ENCODE measurements around the gene MCTP2.

Gene MCTP2

DNA sequence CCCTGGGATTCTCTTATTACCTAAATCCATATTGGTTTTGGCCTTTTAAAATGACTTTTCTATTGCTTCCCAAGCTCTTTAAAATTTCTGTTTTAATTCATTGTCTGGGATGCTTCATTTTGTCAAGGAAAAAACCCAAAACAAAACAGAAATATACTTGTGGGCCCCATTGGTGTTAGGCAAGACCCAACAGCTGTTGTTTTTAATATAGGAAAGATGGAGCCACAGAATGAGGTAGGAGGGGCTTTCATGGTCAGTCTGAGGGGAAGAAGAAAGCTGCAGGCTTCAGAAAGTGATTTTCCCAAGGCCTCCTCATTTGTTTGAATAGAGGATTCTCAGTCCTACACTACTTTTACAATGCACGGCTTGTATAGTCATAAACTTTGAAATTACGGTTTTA, 180.5 kb downstream of the MCTP2 start:
- Mint-ChIP-seq H3K27me3 (no peaks in the 10 kb centered on the region), H3K27ac (ENCODE audit: low read depth) (no peak overlapping the region)

DNA sequence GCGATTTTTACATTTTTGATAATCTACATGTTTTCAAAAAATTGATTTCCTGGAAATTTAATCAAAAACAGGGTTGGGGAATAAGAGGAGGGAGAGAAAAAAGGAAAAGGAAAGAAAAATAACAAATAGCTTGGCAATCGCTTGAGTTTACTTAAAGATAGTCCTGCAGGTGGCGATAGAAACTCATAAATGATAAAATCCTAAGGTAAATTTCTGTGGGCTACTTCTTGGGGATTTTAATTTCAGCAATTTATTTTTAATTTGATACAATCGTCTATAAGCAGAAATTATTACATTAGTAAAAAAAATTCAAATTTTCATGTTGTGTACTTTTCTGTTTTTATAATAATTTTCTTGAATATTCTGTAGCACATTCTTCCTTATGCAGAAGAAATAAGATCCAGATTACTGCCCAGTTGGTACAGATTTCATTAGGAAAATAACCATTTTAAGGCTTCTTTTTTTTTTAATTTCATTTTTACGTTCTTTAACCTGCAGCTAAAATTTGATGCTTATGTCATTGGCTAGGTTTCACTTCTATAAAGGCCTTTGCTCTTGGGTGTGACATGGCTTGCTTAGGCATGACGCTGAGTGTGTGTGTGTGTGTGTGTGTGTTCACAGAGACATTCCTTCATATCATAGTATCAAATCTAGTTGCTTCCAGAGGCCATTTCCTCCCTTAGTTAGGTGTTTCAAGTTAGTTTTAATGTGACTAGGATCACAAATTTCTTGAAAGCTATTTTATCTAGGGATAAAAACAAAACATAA, 181.8 kb downstream of the MCTP2 start:
- DNase-seq (ENCODE audit: low spot score in 2 of 2) (no peak), ATAC-seq (replicated peaks; ENCODE audit: extremely low read depth, poor library complexity, severe bottlenecking) (no peak)

More for the DNA sequence above, 180.5 kb downstream of the MCTP2 start:
- DNase-seq (ENCODE audit: low spot score in 2 of 2), result no peak
- no peaks in the 10 kb centered on the region for H3K4me1 Mint-ChIP-seq
- H3K36me3 Mint-ChIP-seq (ENCODE audit: insufficient read depth), result peaks cover 11% of the 10 kb centered on the region
- no peak for ATAC-seq (replicated peaks; ENCODE audit: extremely low read depth, poor library complexity, severe bottlenecking)
- H3K4me3 Mint-ChIP-seq, result no peak overlapping the region
- no peaks in the 10 kb centered on the region for H3K9me3 Mint-ChIP-seq

DNA sequence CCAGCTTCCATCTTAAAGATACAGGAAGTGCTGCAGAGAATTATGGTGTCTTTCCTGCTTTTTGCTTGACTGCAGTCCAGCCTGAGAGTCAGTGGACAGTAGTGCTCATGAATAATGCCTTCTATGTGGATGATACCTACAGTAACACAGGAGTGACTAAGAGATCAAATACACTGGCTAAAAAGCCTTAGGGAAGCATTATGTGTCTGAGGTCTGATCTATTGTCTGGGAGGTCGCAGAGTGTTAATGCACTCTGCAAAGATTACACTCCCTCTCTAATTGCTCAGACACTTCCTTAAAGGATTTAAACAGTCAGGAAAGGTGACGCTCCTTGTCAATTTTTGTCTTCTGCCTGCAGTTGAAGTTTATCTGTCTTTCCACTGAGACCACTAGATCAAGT, 183.6 kb downstream of the MCTP2 start:
- Mint-ChIP-seq H3K9me3 (no peaks in the 10 kb centered on the region), H3K4me1 (no peaks in the 10 kb centered on the region), H3K27ac (ENCODE audit: low read depth) (no peak overlapping the region), H3K4me3 (no peak overlapping the region), H3K36me3 (ENCODE audit: insufficient read depth) (peaks cover 2% of the 10 kb centered on the region), H3K27me3 (no peaks in the 10 kb centered on the region)
- ATAC-seq (replicated peaks; ENCODE audit: extremely low read depth, poor library complexity, severe bottlenecking) (no peak), DNase-seq (ENCODE audit: low spot score in 2 of 2) (no peak)

More for the DNA sequence above, 181.8 kb downstream of the MCTP2 start:
- no peaks in the 10 kb centered on the region for H3K27me3 Mint-ChIP-seq
- no peaks in the 10 kb centered on the region for H3K9me3 Mint-ChIP-seq
- no peak overlapping the region for H3K27ac Mint-ChIP-seq (ENCODE audit: low read depth)
- peaks cover 9% of the 10 kb centered on the region for H3K36me3 Mint-ChIP-seq (ENCODE audit: insufficient read depth)
- H3K4me3 Mint-ChIP-seq, result no peak overlapping the region
- H3K4me1 Mint-ChIP-seq, result no peaks in the 10 kb centered on the region

DNA sequence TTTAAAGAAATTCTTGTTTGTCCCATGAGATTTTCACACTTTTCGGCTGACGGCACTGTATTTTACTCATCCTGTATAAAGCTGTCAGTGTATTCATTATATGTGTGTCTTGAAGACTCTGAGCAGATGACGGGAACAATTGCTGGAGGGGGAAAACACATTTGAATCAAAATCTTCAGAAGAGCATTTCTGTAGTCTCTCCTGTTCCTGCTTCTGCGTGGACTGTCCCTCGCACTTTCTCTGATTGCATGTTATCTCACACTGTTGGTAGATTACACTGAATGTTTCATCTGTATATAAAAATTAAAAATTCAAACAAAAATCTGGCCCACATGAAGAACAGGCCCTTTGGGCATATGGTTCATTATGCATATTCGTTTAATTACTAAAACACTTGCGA, 184.9 kb downstream of the MCTP2 start:
- Mint-ChIP-seq H3K27ac (ENCODE audit: low read depth) (no peak overlapping the region), H3K36me3 (ENCODE audit: insufficient read depth) (peaks cover 1% of the 10 kb centered on the region), H3K4me1 (peaks cover under 1% of the 10 kb centered on the region), H3K4me3 (no peak overlapping the region), H3K27me3 (no peaks in the 10 kb centered on the region), H3K9me3 (no peaks in the 10 kb centered on the region)
- ATAC-seq (replicated peaks; ENCODE audit: extremely low read depth, poor library complexity, severe bottlenecking), result no peak
- DNase-seq (ENCODE audit: low spot score in 2 of 2), result no peak

DNA sequence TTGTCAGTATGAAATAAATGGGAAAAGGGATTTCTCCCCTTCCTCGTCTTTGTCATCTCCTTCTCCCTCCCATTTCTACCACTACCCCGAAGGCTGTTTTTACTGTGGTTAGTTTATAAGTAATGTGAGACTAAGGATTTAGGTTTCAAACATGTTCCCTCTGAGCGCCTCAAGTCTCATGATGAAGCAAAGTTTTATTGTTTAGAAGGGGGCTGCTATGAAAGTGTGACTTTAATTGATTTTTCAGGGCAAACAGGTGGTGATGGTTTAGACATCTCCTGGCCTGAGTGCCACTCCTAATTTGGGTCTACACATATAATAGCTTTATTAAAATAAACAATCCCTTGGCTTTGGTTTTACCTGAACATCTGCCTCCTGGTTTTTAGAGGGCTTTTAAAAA, 185.5 kb downstream of the MCTP2 start:
- ATAC-seq (replicated peaks; ENCODE audit: extremely low read depth, poor library complexity, severe bottlenecking) (no peak), DNase-seq (ENCODE audit: low spot score in 2 of 2) (no peak)
- Mint-ChIP-seq H3K4me3 (no peak overlapping the region), H3K27ac (ENCODE audit: low read depth) (no peak overlapping the region), H3K36me3 (ENCODE audit: insufficient read depth) (peaks cover 1% of the 10 kb centered on the region), H3K9me3 (no peaks in the 10 kb centered on the region), H3K4me1 (peaks cover 6% of the 10 kb centered on the region), H3K27me3 (no peaks in the 10 kb centered on the region)

DNA sequence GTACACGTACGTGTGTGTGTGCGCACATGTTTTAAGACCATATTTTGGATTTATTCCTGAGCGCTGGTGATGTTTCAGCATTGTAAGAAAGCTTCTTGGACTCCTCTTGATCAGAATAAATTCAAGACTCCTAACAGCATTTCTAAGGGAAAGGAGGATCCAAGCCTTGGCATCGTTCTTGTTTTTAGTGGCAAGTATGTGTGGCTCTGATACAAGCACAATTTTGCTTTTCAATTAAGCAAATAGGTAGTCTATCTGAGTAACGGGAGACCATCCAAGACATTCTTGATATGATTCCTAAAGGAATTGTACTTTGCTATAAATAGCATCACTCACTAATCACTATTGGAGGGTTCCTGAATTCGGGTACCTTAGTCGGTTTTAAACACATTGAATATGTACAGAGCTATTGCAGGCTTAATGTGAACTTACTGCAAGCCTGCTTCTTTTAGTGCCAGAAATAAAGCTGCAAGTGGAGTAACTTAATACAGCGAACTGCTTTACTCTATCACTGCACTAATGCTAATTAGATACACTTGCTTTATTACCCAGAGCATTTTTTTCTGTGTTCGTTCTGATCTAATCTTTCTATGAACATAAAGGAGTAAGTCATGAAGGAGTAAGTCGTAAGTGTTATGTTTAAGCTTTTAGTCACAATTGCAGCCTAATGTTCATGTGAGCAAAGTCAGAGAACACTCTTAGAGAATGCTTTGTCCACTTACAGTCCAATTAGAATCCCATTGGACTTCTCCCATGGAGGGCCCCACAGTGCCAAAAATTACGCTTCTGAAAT, 186.3 kb downstream of the MCTP2 start:
- peaks cover 9% of the 10 kb centered on the region for H3K4me1 Mint-ChIP-seq
- no peak overlapping the region for H3K27ac Mint-ChIP-seq (ENCODE audit: low read depth)
- H3K27me3 Mint-ChIP-seq, result no peaks in the 10 kb centered on the region
- no peak overlapping the region for H3K4me3 Mint-ChIP-seq
- DNase-seq (ENCODE audit: low spot score in 2 of 2) (no peak), ATAC-seq (replicated peaks; ENCODE audit: extremely low read depth, poor library complexity, severe bottlenecking) (no peak)
- H3K9me3 Mint-ChIP-seq, result no peaks in the 10 kb centered on the region
- H3K36me3 Mint-ChIP-seq (ENCODE audit: insufficient read depth), result peaks cover 4% of the 10 kb centered on the region

DNA sequence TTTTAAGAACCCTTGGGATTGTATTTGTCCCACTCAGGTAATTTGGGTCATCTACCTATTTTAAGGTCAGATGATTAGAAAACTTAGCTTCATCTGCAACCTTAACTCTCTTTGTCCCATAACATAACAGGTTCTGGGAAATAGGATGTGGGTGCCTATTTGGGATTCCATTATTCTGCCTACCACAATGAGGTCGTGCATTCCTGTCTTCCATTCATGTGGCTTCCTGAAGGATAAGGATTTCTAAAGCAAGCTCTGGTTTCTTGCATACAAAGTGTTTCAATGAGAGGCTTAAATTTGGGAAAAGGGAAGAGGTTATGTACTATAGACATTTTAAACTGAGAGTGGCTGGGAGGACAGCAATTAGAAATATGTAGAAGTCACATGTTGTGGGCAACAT, 190.3 kb downstream of the MCTP2 start:
- H3K9me3 Mint-ChIP-seq, result no peaks in the 10 kb centered on the region
- no peaks in the 10 kb centered on the region for H3K27me3 Mint-ChIP-seq
- no peak for ATAC-seq (replicated peaks; ENCODE audit: extremely low read depth, poor library complexity, severe bottlenecking)
- H3K27ac Mint-ChIP-seq (ENCODE audit: low read depth), result no peak overlapping the region
- no peak overlapping the region for H3K4me3 Mint-ChIP-seq
- H3K4me1 Mint-ChIP-seq, result peaks cover 9% of the 10 kb centered on the region
- H3K36me3 Mint-ChIP-seq (ENCODE audit: insufficient read depth), result peaks cover 4% of the 10 kb centered on the region
- no peak for DNase-seq (ENCODE audit: low spot score in 2 of 2)

DNA sequence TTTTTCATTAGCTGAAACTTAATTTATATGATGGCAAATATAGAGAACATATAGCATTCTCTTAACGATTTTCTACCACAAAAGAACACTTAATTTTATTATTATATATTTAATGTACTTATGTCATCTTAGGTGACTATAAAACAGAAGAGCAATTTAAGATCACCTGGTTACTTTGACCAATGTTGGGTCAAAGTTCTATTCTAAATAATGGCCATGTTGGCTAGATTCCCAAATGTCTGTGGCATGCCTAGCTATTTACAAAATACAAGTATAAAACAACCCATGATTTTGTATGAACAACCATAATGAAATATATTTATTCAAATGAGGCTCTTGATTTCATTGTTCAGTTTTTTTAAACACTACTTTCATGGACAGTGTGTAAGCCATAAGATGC, 200.9 kb downstream of the MCTP2 start:
- Mint-ChIP-seq H3K27me3 (no peaks in the 10 kb centered on the region), H3K4me1 (peaks cover 2% of the 10 kb centered on the region), H3K4me3 (no peak overlapping the region), H3K9me3 (peaks cover 2% of the 10 kb centered on the region), H3K36me3 (ENCODE audit: insufficient read depth) (peaks cover 2% of the 10 kb centered on the region), H3K27ac (ENCODE audit: low read depth) (no peak overlapping the region)
- no peak for ATAC-seq (replicated peaks; ENCODE audit: extremely low read depth, poor library complexity, severe bottlenecking)
- DNase-seq (ENCODE audit: low spot score in 2 of 2), result no peak

DNA sequence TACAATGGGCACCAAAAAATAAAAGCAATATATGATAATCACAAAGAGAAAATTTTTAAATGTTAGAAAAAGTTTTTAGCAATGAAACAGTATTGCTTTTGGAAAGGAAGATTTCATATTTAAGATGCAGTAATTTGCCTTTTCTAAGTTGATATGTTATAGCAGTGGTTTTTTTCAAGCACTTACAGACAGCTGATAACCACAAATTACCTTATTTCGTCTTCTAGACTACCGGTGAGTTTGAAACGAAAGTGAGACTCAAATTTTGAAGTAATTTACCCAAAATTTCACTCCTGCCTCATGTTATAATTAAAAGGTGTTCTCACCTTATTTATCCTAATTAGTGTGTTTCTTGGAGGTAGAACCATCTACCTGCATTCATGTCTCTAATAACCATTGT, 207.8 kb downstream of the MCTP2 start:
- Mint-ChIP-seq H3K27ac (ENCODE audit: low read depth) (no peak overlapping the region), H3K4me3 (no peak overlapping the region), H3K4me1 (peaks cover 6% of the 10 kb centered on the region), H3K27me3 (no peaks in the 10 kb centered on the region), H3K36me3 (ENCODE audit: insufficient read depth) (peaks cover 6% of the 10 kb centered on the region), H3K9me3 (no peaks in the 10 kb centered on the region)
- DNase-seq (ENCODE audit: low spot score in 2 of 2) (no peak), ATAC-seq (replicated peaks; ENCODE audit: extremely low read depth, poor library complexity, severe bottlenecking) (no peak)

DNA sequence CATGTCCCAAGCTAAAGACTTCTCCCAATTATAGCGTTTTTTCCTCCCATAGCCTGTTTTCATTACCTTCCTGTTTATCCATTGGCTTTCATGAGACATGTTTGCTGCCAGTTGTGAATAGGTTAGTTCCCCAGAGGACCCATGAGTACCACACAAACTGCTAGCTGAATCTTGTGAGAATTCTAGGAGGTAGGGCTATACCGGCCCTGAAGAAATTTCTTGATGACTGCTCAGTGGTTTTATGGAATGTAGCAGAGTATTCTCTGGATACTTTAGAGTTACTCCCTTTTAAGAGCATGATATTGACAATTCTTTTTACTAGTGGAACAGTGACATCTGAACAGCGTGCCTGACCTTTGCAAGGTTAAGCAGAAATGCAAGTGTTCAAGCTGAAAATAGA, 210.4 kb downstream of the MCTP2 start:
- Mint-ChIP-seq H3K9me3 (no peaks in the 10 kb centered on the region), H3K27me3 (no peaks in the 10 kb centered on the region), H3K4me3 (no peak overlapping the region), H3K27ac (ENCODE audit: low read depth) (no peak overlapping the region), H3K36me3 (ENCODE audit: insufficient read depth) (peaks cover 11% of the 10 kb centered on the region), H3K4me1 (peaks cover 6% of the 10 kb centered on the region)
- ATAC-seq (replicated peaks; ENCODE audit: extremely low read depth, poor library complexity, severe bottlenecking), result no peak
- no peak for DNase-seq (ENCODE audit: low spot score in 2 of 2)

DNA sequence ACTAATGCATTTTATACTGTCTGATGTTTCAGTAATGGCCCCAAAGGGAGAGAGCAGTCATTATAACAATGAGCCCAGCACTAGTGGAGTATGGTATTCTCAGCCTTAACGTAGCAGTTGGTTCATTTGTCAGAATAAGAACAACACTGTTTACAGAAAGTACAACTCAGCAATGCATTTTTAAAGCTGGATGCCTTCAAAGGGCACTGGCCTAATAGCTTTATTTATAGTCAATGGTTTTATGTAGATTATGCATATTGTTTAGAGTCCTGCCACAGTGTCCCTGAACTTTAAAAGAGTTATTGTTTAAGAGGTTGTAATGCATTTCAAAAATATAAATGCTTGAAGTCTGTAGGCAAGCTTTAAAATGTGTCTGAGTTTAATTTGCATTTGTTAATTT, 211.1 kb downstream of the MCTP2 start:
- H3K4me1 Mint-ChIP-seq, result peaks cover 6% of the 10 kb centered on the region
- no peak for ATAC-seq (replicated peaks; ENCODE audit: extremely low read depth, poor library complexity, severe bottlenecking)
- no peaks in the 10 kb centered on the region for H3K27me3 Mint-ChIP-seq
- H3K36me3 Mint-ChIP-seq (ENCODE audit: insufficient read depth), result peaks cover 15% of the 10 kb centered on the region
- H3K9me3 Mint-ChIP-seq, result no peaks in the 10 kb centered on the region
- no peak overlapping the region for H3K4me3 Mint-ChIP-seq
- no peak for DNase-seq (ENCODE audit: low spot score in 2 of 2)
- no peak overlapping the region for H3K27ac Mint-ChIP-seq (ENCODE audit: low read depth)

DNA sequence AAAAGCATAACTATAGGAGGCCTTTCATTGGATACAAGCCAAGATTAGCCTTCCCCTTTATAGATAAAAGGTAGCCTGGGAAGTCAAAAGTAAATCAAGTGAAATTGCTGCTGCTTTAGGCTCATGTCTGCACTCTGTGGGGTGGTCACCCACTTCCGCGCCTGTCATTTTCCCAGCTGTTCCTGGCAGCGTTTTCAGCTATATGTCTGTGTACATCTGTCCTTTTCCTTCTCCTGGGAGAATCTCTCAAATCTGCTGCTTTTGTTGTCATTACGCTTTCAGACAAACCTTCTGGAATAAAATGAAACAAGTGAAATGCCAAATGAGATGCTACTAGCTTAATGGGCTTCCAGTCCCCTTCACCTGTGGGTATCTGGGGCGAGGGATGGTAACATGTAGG, 211.8 kb downstream of the MCTP2 start:
- no peak for ATAC-seq (replicated peaks; ENCODE audit: extremely low read depth, poor library complexity, severe bottlenecking)
- no peaks in the 10 kb centered on the region for H3K9me3 Mint-ChIP-seq

DNA sequence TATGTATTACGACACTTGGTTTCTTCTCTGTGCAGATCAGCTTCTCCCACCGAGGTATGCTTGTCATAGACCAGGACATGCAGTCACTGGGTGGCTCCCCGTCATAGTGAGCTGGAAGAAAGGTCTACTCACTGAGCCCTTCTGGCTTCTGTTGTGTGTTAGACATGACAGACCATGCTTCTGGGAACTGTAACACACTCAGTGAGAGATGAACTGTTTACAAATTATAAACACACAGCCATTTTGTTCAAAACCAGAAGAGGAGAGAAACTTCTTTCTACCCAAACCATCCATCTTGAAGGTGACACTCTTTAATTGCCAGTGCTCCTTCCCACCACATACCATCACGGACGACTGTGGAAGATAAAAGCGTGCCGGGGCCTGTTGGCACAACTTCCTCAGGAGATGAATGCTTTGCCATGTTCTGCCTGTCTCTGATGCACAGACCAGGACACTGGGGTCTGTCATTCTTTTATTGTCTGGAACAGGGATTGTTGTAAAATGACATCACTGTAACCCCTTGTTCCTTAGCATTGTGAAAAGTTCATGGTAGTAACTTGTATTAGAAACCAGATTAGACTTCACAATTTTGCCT, 214.3 kb downstream of the MCTP2 start:
- H3K9me3 Mint-ChIP-seq, result no peaks in the 10 kb centered on the region
- DNase-seq (ENCODE audit: low spot score in 2 of 2) (no peak), ATAC-seq (replicated peaks; ENCODE audit: extremely low read depth, poor library complexity, severe bottlenecking) (no peak)
- no peaks in the 10 kb centered on the region for H3K27me3 Mint-ChIP-seq
- no peak overlapping the region for H3K27ac Mint-ChIP-seq (ENCODE audit: low read depth)
- no peak overlapping the region for H3K4me3 Mint-ChIP-seq
- peaks cover 11% of the 10 kb centered on the region for H3K36me3 Mint-ChIP-seq (ENCODE audit: insufficient read depth)
- peaks cover 4% of the 10 kb centered on the region for H3K4me1 Mint-ChIP-seq

More for the DNA sequence above, 211.8 kb downstream of the MCTP2 start:
- H3K4me3 Mint-ChIP-seq, result no peak overlapping the region
- no peaks in the 10 kb centered on the region for H3K27me3 Mint-ChIP-seq
- peaks cover 6% of the 10 kb centered on the region for H3K4me1 Mint-ChIP-seq
- no peak overlapping the region for H3K27ac Mint-ChIP-seq (ENCODE audit: low read depth)
- H3K36me3 Mint-ChIP-seq (ENCODE audit: insufficient read depth), result peaks cover 15% of the 10 kb centered on the region
- DNase-seq (ENCODE audit: low spot score in 2 of 2), result no peak

Data from central memory CD8-positive, alpha-beta T cell (primary cell).